ENCODE data around the gene PKIB.

Gene PKIB

DNA sequence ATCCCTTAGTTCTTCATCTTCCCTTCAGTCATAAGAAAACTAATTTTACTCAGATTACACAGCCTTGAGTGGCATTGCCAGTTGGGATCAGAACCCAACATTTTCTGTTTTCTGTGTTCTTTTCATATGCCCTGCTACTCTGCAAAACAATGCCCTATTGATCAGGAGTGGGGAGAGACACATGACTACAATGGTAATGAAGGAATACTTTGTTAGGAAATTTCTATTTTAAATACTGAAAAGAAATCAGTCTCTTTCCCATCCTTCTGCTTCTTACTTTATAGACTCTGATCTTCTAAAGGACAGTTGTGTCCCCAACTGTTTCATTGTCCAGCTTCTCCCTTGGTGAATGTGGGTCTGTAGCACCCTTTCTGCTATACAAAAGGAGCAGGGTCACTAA is 5.5 kb upstream of the PKIB start:
- in situ Hi-C loops (cut with MboI; ENCODE audit: low sequenced_read_pairs): no loop called here
- Histone ChIP-seq H3K27me3 (ENCODE audit: low read depth) (peaks cover 10% of the 10 kb centered on the region), H3K9me3 (no peaks in the 10 kb centered on the region), H3K36me3 (replicated peaks) (no peaks in the 10 kb centered on the region), H3K4me1 (no peaks in the 10 kb centered on the region), H3K4me3 (no peak overlapping the region)
- no peak for DNase-seq (ENCODE audit: low spot score in 2 of 2)

DNA sequence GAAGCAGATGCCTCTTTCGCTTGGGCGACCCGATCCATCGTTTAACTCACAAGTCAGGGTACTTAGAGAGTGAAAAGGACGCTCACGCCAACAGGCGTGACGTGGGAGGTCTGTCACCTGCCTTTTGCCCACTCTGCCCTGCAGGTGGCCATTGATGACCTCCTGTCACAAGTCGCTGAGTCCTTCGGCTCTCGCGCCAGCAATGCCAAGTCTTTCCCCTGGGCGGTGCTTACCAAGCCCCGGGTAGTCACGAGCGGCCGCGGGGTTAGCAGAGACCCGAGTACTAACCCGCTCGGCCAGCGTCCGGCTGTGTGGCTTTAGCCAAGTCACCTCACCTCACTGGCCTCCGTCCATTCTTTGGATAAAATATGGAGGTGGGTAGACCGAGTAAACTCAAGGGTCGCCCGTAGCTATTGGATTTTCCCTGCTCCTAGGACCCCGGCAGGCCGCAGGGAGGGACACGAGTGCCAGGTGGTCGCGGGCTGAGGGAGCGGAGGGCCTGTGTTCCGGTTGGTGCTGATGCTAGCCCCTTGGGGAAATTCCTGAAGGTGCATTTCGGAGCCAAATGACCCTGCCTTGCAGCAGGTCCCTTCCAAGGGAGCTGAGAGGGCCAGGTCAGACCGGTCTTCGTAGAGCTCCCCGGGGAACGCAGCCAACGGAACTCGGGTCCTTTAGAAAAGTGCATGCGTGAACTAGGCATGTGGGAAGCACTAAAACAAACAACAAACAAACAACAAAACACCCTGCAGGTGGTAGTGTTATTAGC is 668 bp downstream of the PKIB start:
- H3K4me1 ChIP-seq: peaks cover 4% of the 10 kb centered on the region; the same call in 1 of the 2 replicates
- no peaks in the 10 kb centered on the region for H3K9me3 ChIP-seq
- peak overlapping the region; percentile 25 for H3K4me3 ChIP-seq
- H3K27me3 ChIP-seq (ENCODE audit: low read depth): peaks cover 31% of the 10 kb centered on the region
- DNase-seq (ENCODE audit: low spot score in 2 of 2): peak in 1 of 2 experiments; percentile 51
- in situ Hi-C loops (cut with MboI; ENCODE audit: low sequenced_read_pairs): no loop called here
- no peaks in the 10 kb centered on the region for H3K36me3 ChIP-seq (replicated peaks)

DNA sequence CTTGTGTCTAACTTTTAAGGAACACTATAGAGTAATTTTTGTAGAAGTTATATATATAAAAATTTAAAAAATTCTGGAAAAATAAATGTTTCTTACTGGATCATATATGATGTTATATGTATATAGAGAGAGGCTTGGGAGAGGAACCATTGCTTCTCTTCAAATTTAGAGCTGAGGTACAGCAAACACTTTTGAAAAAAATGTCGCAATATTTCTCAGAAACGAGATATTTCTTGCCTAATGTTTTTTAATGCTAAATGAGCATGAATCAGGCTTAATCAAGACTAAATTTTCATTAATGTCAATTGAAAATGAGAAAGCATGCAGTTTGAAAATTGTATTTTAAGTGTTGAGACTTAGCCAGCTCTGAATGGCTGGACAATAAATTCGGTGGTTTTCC is 2.6 kb downstream of the PKIB start:
- Histone ChIP-seq H3K4me3 (no peak overlapping the region), H3K4me1 (peaks cover 4% of the 10 kb centered on the region; the same call in 1 of the 2 replicates), H3K9me3 (no peaks in the 10 kb centered on the region), H3K27me3 (ENCODE audit: low read depth) (peaks cover 31% of the 10 kb centered on the region), H3K36me3 (replicated peaks) (no peaks in the 10 kb centered on the region)
- no peak for DNase-seq (ENCODE audit: low spot score in 2 of 2)
- in situ Hi-C loops (cut with MboI; ENCODE audit: low sequenced_read_pairs): no loop called here

DNA sequence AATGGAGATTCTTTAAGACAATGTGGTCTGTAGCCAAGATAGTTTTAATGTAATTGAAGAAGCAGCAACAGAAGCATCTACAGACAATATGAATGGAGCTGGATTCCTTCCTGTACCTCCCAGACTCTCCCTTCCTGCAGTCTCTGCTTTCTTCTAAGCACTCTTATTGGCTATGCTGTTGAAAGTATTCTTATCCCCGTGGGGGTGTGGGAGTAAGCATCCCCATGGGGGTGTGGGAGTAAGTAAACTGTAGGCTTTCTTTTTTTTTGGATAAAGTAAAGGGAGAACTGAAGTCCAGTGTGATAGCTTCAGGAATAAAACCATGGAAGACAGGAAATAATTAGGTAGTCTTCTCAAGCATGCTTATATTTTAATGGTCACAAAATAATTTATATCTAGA is 4.1 kb downstream of the PKIB start:
- Histone ChIP-seq H3K36me3 (replicated peaks) (no peaks in the 10 kb centered on the region), H3K4me1 (peaks cover 4% of the 10 kb centered on the region; the same call in 1 of the 2 replicates), H3K4me3 (no peak overlapping the region), H3K27me3 (ENCODE audit: low read depth) (peaks cover 24% of the 10 kb centered on the region), H3K9me3 (no peaks in the 10 kb centered on the region)
- DNase-seq (ENCODE audit: low spot score in 2 of 2): no peak
- in situ Hi-C loops (cut with MboI; ENCODE audit: low sequenced_read_pairs): no loop called here

DNA sequence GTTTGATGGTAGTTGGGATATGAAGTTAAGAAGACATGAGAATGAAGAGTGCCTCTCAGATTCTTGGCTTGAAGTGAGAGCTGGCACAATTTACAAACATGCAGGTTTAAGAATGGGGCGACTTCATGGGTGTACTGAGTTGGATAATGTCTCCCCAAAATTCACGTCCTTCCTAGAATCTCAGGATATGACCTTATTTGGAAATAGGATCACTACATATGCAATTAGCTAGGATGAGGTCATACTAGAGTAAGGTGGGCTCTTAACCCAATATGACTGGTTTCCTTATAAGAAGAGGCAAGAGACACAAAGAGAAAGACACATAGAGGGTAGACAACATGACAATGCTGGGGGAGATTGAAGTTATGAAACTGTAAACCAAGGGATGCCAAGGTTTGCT is 5.2 kb downstream of the PKIB start:
- Histone ChIP-seq H3K27me3 (ENCODE audit: low read depth) (peaks cover 15% of the 10 kb centered on the region), H3K4me3 (no peak overlapping the region), H3K9me3 (no peaks in the 10 kb centered on the region), H3K4me1 (peaks cover 4% of the 10 kb centered on the region; the same call in 1 of the 2 replicates), H3K36me3 (replicated peaks) (no peaks in the 10 kb centered on the region)
- in situ Hi-C loops (cut with MboI; ENCODE audit: low sequenced_read_pairs): no loop called here
- DNase-seq (ENCODE audit: low spot score in 2 of 2): no peak

DNA sequence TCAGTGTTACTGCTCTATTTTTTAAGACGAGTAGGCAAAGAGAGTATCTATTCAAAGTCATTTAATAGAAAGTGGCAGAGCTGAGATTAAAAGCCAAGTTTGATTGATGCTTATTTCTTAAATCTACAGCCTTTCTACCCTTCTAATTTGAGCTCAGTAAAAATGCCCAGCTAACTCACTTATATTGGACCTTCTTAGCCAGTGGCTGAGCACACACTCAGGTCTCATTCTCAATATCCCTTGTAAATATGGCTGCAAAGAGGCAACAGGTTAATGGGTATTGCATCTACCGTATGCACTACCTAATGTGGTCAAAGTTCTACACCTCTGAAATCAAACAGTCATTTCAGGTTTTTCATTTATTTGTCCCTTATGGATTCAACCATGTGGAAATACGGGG is 6.7 kb downstream of the PKIB start:
- no peaks in the 10 kb centered on the region for H3K36me3 ChIP-seq (replicated peaks)
- DNase-seq (ENCODE audit: low spot score in 2 of 2): no peak
- no peak overlapping the region for H3K4me3 ChIP-seq
- H3K4me1 ChIP-seq: no peaks in the 10 kb centered on the region
- H3K9me3 ChIP-seq: no peaks in the 10 kb centered on the region
- peaks cover 4% of the 10 kb centered on the region; the same call in 1 of the 2 replicates for H3K27me3 ChIP-seq (ENCODE audit: low read depth)
- in situ Hi-C loops (cut with MboI; ENCODE audit: low sequenced_read_pairs): no loop called here

DNA sequence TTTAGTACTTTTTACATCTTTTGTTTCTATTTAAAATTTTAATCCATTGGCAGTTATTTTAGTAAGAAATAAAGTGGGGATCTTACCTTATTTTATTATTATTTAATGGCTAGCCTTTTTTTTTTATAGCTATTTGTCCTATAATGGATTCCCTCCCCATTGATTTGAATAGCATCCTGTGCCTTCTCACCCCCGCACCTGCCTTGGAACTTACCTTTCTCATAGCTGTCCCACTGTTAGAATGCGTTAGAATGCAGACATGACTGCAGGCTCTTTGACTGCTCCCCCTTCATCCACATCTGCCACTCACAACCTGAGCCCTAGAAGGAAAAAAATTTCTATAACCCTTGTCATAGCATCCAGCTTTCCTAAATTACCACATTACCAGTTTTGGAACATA is 9.1 kb downstream of the PKIB start:
- no peak overlapping the region for H3K4me3 ChIP-seq

DNA sequence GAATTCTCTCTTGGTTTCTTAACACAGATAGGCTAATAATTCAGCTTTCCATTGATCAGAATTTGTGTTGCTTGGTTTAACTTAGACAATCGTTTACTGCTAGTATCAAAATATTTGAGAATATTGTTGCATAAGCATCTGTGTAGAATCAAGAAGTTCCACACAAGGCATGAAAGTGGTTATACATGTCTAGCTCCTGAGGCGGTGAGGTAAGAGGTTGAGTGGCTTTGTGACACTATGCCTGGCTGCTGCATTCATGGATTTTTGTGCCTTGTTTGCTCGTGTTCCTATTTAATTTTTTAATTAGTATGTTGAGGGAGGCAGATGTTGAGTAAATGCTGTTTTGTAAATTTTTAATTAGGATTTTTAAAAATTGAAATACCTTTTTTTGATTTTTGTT is 10.2 kb downstream of the PKIB start:
- Histone ChIP-seq H3K27me3 (ENCODE audit: low read depth) (peaks cover 4% of the 10 kb centered on the region; the same call in 1 of the 2 replicates), H3K4me3 (no peak overlapping the region), H3K9me3 (no peaks in the 10 kb centered on the region), H3K4me1 (no peaks in the 10 kb centered on the region), H3K36me3 (replicated peaks) (no peaks in the 10 kb centered on the region)
- no peak for DNase-seq (ENCODE audit: low spot score in 2 of 2)
- in situ Hi-C loops (cut with MboI; ENCODE audit: low sequenced_read_pairs): no loop called here

More for the DNA sequence above, 9.1 kb downstream of the PKIB start:
- Histone ChIP-seq H3K9me3 (no peaks in the 10 kb centered on the region), H3K36me3 (replicated peaks) (no peaks in the 10 kb centered on the region), H3K27me3 (ENCODE audit: low read depth) (peaks cover 4% of the 10 kb centered on the region; the same call in 1 of the 2 replicates), H3K4me1 (no peaks in the 10 kb centered on the region)
- in situ Hi-C loops (cut with MboI; ENCODE audit: low sequenced_read_pairs): no loop called here
- DNase-seq (ENCODE audit: low spot score in 2 of 2): no peak

DNA sequence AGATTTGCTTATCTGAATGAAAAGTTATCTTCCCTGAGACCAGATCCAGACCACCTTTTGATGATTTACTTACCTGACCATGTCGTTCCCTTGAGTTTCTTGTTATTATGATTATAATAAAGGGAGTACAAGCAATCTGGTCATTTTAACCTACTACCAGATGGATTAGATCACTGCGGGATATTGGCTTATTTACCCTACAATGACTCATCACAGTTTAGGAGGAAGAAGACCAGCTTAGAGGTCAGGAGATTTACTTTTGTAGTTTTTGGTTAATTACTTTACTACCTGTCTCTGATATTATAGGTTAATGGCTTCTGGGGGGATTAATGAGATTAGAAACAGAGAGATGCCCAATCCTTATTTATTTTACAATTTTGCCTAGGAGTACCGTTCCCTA is 10.7 kb downstream of the PKIB start:
- H3K9me3 ChIP-seq: no peaks in the 10 kb centered on the region
- DNase-seq (ENCODE audit: low spot score in 2 of 2): no peak
- H3K4me1 ChIP-seq: no peaks in the 10 kb centered on the region
- H3K36me3 ChIP-seq (replicated peaks): no peaks in the 10 kb centered on the region
- H3K4me3 ChIP-seq: no peak overlapping the region
- in situ Hi-C loops (cut with MboI; ENCODE audit: low sequenced_read_pairs): no loop called here
- peaks cover 4% of the 10 kb centered on the region; the same call in 1 of the 2 replicates for H3K27me3 ChIP-seq (ENCODE audit: low read depth)

DNA sequence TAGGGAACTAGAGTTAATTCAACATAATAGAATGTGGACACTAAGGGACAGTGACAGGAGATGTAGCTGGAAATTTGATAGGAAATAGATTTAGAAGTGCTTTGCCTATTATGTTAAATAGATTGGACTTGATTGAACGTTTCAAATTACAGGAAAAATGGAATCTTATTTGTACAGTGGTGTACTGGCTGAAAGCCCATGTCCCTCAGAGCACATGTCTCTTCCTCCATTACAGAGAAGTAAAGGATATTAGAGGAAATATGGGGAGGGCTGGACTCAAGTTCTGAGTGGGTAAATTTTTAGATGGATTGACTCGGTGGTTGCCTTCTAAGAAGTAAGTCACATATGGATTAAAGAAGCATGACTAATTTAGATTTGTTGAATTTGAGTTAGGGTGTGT is 11.4 kb downstream of the PKIB start:
- Histone ChIP-seq H3K27me3 (ENCODE audit: low read depth) (peaks cover 4% of the 10 kb centered on the region; the same call in 1 of the 2 replicates), H3K4me1 (no peaks in the 10 kb centered on the region), H3K4me3 (no peak overlapping the region), H3K9me3 (no peaks in the 10 kb centered on the region), H3K36me3 (replicated peaks) (no peaks in the 10 kb centered on the region)
- no peak for DNase-seq (ENCODE audit: low spot score in 2 of 2)
- in situ Hi-C loops (cut with MboI; ENCODE audit: low sequenced_read_pairs): no loop called here

DNA sequence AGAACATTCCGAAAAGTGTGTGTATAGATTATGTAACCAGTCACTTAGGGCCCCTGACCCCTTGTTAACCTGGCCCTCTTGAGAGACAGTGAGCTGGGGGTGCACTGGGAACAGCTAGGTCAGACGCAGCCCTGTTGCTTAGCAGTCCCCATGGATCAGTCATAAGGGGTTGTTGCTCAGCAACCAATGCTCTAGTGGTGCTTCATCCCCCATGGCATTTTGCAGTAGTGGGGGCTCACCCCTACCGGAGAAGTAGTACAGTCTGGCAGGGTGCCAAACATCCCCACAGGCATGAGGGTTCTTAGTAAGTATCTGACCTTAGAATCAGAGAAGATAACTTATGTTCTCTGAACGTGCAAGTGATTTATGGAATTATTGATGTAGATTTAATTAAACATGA is 12.3 kb downstream of the PKIB start:
- no peak for DNase-seq (ENCODE audit: low spot score in 2 of 2)
- Histone ChIP-seq H3K9me3 (no peaks in the 10 kb centered on the region), H3K36me3 (replicated peaks) (no peaks in the 10 kb centered on the region), H3K4me3 (no peak overlapping the region), H3K27me3 (ENCODE audit: low read depth) (peaks cover 4% of the 10 kb centered on the region; the same call in 1 of the 2 replicates), H3K4me1 (no peaks in the 10 kb centered on the region)
- in situ Hi-C loops (cut with MboI; ENCODE audit: low sequenced_read_pairs): no loop called here

DNA sequence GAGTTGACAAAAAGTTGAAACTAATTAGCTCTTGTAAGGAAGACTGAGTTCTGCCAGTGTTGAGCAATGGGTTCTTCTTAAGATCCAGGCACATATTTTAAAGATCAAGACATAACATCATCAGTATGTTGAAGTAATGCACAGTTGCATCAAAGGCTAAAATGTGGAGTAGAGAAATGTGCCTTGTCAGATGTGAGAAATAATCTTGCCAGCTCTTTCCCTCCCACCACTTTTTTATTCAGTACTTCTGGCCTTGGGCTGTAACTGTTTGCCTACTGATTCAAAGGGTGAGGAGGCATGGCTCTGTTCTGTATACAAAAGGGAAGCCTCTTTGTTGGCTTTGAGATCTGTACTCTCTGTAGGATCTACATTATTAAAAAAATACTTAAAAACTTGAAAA is 13.1 kb downstream of the PKIB start:
- Histone ChIP-seq H3K36me3 (replicated peaks) (no peaks in the 10 kb centered on the region), H3K4me3 (no peak overlapping the region), H3K27me3 (ENCODE audit: low read depth) (peaks cover 4% of the 10 kb centered on the region; the same call in 1 of the 2 replicates), H3K4me1 (no peaks in the 10 kb centered on the region), H3K9me3 (no peaks in the 10 kb centered on the region)
- in situ Hi-C loops (cut with MboI; ENCODE audit: low sequenced_read_pairs): no loop called here
- DNase-seq (ENCODE audit: low spot score in 2 of 2): no peak

DNA sequence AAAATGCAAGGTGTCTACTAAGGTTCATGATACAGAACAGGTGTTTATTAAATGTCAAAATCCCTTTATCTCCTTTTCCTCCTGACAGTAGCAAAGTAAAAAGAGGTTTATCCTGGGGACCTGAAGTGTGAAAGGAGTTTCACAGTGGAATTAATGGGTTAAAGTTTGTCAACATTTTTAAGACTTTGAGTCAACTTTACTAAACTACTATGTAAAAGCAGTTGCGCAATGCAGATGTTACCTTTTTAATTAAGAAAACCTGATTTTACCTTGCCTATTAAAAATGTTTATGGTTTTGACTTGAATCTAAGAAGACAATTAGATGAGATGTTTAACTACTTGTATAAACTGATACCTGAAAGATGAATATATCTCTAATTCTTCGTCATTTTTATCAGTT is 14.6 kb downstream of the PKIB start:
- in situ Hi-C loops (cut with MboI; ENCODE audit: low sequenced_read_pairs): no loop called here
- H3K9me3 ChIP-seq: no peaks in the 10 kb centered on the region
- peaks cover 4% of the 10 kb centered on the region; the same call in 1 of the 2 replicates for H3K27me3 ChIP-seq (ENCODE audit: low read depth)
- H3K4me3 ChIP-seq: no peak overlapping the region
- H3K36me3 ChIP-seq (replicated peaks): no peaks in the 10 kb centered on the region
- H3K4me1 ChIP-seq: no peaks in the 10 kb centered on the region
- DNase-seq (ENCODE audit: low spot score in 2 of 2): no peak

DNA sequence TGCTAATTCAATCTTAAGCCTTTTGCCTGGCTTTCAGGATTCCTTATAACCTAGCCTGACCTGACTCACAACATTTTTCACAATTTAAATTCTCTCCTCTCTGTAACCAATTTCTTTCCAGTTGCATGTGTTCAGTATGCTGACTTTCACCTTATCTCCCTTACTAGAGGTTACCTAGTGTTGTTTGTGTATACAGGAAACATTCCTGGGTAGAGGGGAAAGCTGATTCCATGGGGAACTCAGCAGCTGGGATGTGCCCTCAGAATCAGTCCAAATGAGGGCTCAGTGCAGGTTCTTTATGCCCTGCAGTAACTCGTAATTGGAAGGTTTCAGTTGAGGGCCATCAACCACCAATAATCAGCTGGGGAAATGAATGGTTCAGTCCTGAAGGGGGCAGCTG is 18.5 kb downstream of the PKIB start:
- H3K4me3 ChIP-seq: no peak overlapping the region
- no peaks in the 10 kb centered on the region for H3K9me3 ChIP-seq
- no peaks in the 10 kb centered on the region for H3K27me3 ChIP-seq (ENCODE audit: low read depth)
- 0 out of 2 replicates have a peak, but pooled peaks cover 5% of the 10 kb centered on the region for H3K4me1 ChIP-seq
- in situ Hi-C loops (cut with MboI; ENCODE audit: low sequenced_read_pairs): no loop called here
- no peak for DNase-seq (ENCODE audit: low spot score in 2 of 2)
- no peaks in the 10 kb centered on the region for H3K36me3 ChIP-seq (replicated peaks)

Measured in HAP-1 (cell line).